ENCODE measurements around the gene ERBB4. TPM values are rescaled to one million over a fixed set of nuclear protein-coding genes. Genes with fewer than 3 reads are reported as not detected.

Gene ERBB4
- total RNA-seq, 2 experiments from 2014 or later = not detected

DNA sequence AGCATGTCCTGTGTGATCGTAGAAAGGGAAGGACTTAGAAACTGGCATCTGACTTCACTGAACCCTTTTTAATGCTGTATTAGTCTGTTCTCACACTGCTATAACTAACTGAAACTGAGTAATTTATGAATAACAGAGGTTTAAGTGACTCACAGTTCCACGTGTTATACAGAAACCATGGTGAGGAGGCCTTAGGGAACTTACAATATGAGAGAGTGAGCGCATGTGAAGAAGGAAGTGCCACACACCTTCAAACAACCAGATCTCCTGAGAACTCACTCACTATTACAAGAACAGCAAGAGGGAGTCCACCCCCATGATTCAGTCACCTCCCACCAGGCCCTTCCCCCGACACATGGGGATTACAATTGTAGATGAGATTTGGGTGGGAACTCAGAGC is 1170.9 kb downstream of the ERBB4 start:
- no peak overlapping the region for H3K27ac Mint-ChIP-seq
- intact Hi-C loops (cut with DNase I, micrococcal nuclease) = no loop called here
- no peak overlapping the region for H3K4me3 Mint-ChIP-seq
- no peaks in the 10 kb centered on the region for H3K27me3 Mint-ChIP-seq
- CTCF ChIA-PET = no interaction called here
- Histone ChIP-seq H3K4me1 (ENCODE audit: insufficient read depth, low read length) (no peaks in the 10 kb centered on the region), H3K9me3 (ENCODE audit: control insufficient read depth in 1 of 2, insufficient read depth in 1 of 2, low read length in 2 of 2) (no peaks in the 10 kb centered on the region), H3K4me3 (ENCODE audit: low read length) (no peak overlapping the region), H3K27me3 (ENCODE audit: control insufficient read depth in 1 of 2, insufficient read depth in 2 of 2, low read length in 2 of 2) (no peaks in the 10 kb centered on the region), H3K36me3 (ENCODE audit: insufficient read depth, low read length) (no peaks in the 10 kb centered on the region), H3K27ac (ENCODE audit: low read depth in 1 of 2, low read length in 2 of 2) (no peak overlapping the region)
- H3K36me3 Mint-ChIP-seq (ENCODE audit: low read depth) = no peaks in the 10 kb centered on the region
- H3K4me1 Mint-ChIP-seq (ENCODE audit: low read depth) = no peaks in the 10 kb centered on the region
- peaks cover 10% of the 10 kb centered on the region for H3K9me3 Mint-ChIP-seq
- no peak for ATAC-seq (ENCODE audit: poor library complexity)
- POLR2A ChIA-PET = no interaction called here
- TF ChIP-seq, protein P1, sequence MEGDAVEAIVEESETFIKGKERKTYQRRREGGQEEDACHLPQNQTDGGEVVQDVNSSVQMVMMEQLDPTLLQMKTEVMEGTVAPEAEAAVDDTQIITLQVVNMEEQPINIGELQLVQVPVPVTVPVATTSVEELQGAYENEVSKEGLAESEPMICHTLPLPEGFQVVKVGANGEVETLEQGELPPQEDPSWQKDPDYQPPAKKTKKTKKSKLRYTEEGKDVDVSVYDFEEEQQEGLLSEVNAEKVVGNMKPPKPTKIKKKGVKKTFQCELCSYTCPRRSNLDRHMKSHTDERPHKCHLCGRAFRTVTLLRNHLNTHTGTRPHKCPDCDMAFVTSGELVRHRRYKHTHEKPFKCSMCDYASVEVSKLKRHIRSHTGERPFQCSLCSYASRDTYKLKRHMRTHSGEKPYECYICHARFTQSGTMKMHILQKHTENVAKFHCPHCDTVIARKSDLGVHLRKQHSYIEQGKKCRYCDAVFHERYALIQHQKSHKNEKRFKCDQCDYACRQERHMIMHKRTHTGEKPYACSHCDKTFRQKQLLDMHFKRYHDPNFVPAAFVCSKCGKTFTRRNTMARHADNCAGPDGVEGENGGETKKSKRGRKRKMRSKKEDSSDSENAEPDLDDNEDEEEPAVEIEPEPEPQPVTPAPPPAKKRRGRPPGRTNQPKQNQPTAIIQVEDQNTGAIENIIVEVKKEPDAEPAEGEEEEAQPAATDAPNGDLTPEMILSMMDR (IDR thresholded peaks at IDR 0.05) = no peak
- DNase-seq = no peak

DNA sequence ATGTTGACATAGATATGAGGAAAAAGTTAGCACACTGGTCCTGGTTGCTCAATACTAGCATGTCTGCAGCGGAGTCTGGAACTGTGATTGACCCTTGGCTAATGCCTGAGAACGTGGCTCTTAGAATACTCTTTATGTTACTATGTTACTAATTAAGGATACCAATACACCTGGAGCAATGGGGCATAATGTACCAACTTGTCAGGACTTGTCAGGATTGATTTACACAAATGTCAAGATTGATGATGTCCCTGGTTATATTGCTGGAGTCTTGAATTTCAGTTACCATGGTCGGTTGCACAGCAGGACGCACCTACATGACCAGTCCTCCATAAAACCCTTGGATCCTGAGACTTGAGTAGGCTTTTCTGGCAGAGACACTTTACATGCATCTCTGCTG is 1171.3 kb downstream of the ERBB4 start:
- H3K4me1 ChIP-seq (ENCODE audit: insufficient read depth, low read length) = no peaks in the 10 kb centered on the region
- CTCF ChIA-PET = no interaction called here
- TF ChIP-seq, protein P1 (IDR thresholded peaks at IDR 0.05) = no peak
- POLR2A ChIA-PET = no interaction called here
- no peaks in the 10 kb centered on the region for H3K36me3 ChIP-seq (ENCODE audit: insufficient read depth, low read length)
- ATAC-seq (ENCODE audit: poor library complexity) = no peak
- no peak overlapping the region for H3K27ac ChIP-seq (ENCODE audit: low read depth in 1 of 2, low read length in 2 of 2)
- H3K27me3 ChIP-seq (ENCODE audit: control insufficient read depth in 1 of 2, insufficient read depth in 2 of 2, low read length in 2 of 2) = no peaks in the 10 kb centered on the region
- H3K4me3 ChIP-seq (ENCODE audit: low read length) = no peak overlapping the region
- intact Hi-C loops (cut with DNase I, micrococcal nuclease) = no loop called here
- DNase-seq = no peak
- no peaks in the 10 kb centered on the region for H3K9me3 ChIP-seq (ENCODE audit: control insufficient read depth in 1 of 2, insufficient read depth in 1 of 2, low read length in 2 of 2)
- H3K9me3 Mint-ChIP-seq = peaks cover 10% of the 10 kb centered on the region
- H3K36me3 Mint-ChIP-seq (ENCODE audit: low read depth) = no peaks in the 10 kb centered on the region
- no peak overlapping the region for H3K4me3 Mint-ChIP-seq
- H3K27me3 Mint-ChIP-seq = no peaks in the 10 kb centered on the region
- no peak overlapping the region for H3K27ac Mint-ChIP-seq
- no peaks in the 10 kb centered on the region for H3K4me1 Mint-ChIP-seq (ENCODE audit: low read depth)

DNA sequence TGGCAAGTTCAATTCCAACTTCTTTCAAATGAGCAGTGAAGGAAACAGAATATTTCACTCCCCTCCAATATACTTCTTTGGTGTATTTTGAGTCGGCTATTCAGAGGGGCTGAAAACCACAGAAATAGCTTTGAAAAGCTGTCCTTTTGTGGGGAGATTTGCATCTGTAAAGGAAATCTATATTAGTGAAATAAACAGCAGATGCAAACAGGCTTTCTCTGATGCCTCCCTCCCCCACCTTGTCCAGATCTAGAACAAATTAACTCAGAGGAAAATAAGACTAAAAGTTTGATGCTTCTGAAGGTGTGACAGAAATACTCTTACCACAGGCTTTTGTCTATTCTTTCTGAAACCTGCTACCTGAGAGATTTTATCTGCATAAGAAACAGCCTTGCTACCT is 1173.7 kb downstream of the ERBB4 start:
- no peaks in the 10 kb centered on the region for H3K9me3 ChIP-seq (ENCODE audit: control insufficient read depth in 1 of 2, insufficient read depth in 1 of 2, low read length in 2 of 2)
- Mint-ChIP-seq H3K36me3 (ENCODE audit: low read depth) (no peaks in the 10 kb centered on the region), H3K4me1 (ENCODE audit: low read depth) (no peaks in the 10 kb centered on the region), H3K27ac (no peak overlapping the region), H3K4me3 (no peak overlapping the region), H3K27me3 (no peaks in the 10 kb centered on the region), H3K9me3 (peaks cover 12% of the 10 kb centered on the region)
- H3K4me3 ChIP-seq (ENCODE audit: low read length) = no peak overlapping the region
- ChIA-PET POLR2A (no interaction called here), CTCF (no interaction called here)
- intact Hi-C loops (cut with DNase I, micrococcal nuclease) = no loop called here
- ATAC-seq (ENCODE audit: poor library complexity) (no peak), DNase-seq (no peak)
- H3K27ac ChIP-seq (ENCODE audit: low read depth in 1 of 2, low read length in 2 of 2) = no peak overlapping the region
- TF ChIP-seq, protein P1 (IDR thresholded peaks at IDR 0.05) = no peak
- no peaks in the 10 kb centered on the region for H3K27me3 ChIP-seq (ENCODE audit: control insufficient read depth in 1 of 2, insufficient read depth in 2 of 2, low read length in 2 of 2)
- no peaks in the 10 kb centered on the region for H3K36me3 ChIP-seq (ENCODE audit: insufficient read depth, low read length)
- no peaks in the 10 kb centered on the region for H3K4me1 ChIP-seq (ENCODE audit: insufficient read depth, low read length)

Data from CD4-positive, alpha-beta T cell (primary cell).